Activated CD4-positive, alpha-beta T cell treated with anti-CD3 and anti-CD28 coated beads, Interleukin-2, amount 50 U/mL, for 1 hour (primary cell): ENCODE data around the gene ATRNL1.
"Not testable (repeated sequence)": the region's sequence is repeated elsewhere in the genome, so short reads cannot be mapped to it uniquely, and the experiment has no call there.

Experiments
- DNase-seq: peaks from one replicate; pipeline ENCODE4 v3.0.0-alpha.2; 2020

The ATRNL1 gene

DNA sequence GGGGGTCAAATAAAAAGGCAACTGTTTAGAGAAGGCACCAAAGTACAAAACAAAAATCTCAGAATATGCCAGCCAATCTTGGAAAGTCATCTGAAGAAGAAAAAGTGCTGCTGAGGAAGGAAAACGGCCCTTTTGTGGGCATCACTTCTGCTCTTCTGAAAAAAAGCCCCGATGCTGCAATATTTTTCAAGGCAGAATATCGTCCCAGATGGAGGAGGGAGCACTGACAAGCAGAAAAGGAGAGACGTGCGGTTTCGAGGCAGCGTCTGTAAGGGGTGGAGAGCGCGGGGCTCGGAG is 959 bp upstream of the ATRNL1 start:
- no peak for DNase-seq

DNA sequence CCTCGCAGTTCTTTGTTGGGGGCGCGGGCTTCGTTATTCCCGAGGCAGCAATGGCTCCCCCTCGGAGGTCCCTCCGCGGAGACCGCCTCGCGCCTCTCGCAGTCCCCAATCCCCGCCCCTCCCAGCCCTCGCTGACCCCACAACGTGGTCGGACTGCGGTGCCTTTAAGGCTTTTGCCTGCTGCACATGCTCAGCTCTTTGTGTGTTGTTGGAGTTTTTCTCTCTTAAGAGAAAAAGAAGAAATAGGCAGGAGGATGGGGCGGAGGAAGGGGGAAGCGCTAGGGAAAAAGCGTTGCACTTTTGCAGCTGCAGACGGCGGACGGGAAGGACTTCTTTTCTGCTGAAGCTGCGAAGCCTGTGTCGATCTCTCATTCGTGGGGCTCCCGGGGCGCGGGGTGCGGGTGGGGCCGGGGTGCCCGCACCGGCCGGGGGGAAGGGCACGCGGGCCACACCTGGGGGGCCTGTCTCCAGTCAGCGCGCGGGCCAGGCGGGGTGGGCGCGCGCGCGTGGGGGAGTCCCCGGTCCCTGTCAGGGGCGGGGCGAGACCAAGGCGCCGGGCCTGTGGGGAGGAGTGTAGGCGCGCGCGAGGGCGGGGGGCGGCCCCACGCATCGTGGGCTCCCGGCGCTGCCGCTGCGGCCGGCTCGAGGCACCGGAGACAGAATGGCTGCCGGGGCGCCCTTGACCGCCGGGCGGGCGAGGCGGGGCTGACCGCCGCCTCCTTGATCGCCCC is 445 bp upstream of the ATRNL1 start:
- DNase-seq: peak; percentile 5

DNA sequence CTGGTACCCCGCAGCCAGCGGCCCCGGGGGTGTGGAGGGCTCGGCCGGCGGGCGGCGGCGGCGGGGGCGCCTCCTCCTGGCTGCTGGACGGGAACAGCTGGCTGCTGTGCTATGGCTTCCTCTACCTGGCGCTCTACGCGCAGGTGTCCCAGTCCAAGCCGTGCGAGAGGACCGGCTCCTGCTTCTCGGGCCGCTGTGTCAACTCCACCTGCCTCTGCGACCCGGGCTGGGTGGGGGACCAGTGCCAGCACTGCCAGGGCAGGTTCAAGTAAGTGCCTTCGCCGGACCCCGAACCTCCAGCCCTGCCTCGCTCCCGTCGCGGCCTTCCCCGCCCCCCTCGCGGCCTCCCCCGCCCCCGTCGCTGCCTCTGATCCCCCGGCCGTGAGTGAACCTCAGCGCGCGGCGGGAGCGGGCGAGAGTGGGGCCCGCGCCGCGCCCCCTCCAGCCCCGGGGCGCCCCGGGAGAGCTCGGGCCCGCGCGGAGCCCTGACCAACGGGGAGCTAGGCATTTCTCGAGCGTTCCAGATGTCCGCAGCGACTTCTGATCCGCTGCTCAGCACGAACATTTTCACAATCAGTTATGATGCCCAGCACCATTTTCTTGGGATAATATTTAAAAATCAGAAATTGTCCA is 727 bp downstream of the ATRNL1 start:
- peak; percentile 0 for DNase-seq

DNA sequence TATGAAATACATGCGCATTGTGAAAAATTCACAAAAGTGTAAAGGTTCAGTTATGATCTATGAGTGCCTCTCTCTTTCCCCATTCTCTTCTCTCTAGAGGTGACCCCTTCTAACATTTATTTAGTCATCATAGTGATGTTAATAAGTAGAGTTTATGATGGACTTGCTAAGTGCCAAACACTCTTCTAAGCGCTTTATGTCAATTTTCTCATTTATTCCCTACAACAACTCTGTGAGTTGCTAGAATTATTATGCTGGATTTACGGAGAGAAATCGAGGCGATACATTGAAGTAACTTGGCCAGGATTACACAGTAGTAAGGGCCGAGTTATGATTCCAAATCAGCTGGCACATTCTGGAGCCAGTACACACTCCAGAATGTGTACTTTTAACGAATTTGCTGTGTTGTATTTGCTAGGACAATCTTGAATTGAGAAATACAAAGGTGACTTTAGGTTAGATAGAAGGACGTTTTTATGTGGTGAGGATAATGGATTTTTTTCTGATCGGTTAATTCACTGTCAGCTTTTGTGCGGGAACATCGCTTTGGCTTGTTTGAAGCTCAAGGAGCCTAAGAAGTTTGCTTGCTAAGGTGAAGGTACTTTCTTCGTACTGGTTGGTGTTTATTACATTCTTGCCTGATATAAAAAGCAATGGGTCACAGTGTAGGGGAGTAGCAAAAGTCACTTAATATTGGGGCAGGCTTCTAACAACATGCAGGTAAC is 1.4 kb downstream of the ATRNL1 start:
- no peak for DNase-seq

DNA sequence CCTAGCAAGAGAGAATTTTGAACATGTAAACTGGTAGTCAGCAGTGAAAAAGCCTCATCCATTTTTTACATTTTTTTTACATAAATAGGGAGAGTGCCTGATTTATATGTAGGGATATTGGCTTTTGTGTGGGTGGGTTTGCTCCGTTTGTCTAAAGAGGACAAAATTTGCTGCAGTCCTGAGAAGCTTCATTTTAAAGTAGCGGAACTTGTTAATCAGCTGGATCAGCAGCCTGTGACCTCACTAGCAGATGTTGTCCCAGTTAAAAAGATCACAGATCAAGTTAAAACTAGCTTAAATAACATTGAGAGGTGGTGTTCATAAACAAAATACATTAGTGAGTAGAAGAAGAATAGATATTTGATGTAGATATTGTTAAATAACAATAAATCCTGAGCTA is 2.6 kb downstream of the ATRNL1 start:
- no peak for DNase-seq

DNA sequence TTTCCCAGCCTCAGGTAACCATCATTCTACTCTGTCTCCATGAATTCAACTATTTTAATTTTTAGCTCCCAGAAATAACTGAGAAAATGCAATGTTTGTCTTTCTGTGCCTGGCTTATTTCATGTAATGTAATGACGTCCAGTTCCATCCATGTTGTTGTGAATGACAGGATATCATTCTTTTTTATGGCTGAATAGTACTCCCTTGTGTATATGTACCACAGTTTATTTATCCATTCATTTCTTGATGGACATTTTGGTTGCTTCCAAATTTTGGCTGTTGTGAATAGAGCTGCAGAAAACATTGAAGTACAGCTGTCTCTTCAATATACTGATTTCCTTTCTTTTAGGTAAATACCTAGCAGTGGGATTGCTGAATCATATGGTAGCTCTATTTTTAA is 10.5 kb downstream of the ATRNL1 start:
- no peak for DNase-seq

DNA sequence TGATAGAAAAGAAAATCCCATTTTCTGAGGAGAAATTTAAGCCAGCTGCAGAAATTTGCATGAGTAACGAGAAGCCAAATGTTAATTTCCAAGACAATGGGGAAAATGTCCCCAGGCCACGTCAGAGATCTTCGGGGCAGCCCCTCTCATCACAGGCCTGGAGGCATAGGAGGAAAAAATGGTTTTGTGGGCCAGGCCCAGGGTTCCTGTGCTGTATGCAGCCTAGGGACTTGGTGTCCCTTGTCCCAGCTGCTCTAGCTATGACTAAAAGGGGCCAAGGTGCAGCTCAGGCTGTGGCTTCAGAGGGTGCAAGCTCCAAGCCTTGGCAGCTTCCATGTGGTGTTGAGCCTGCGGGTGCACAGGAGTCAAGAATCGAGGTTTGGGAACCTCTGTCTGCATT is 12.2 kb downstream of the ATRNL1 start:
- not testable (repeated sequence) for DNase-seq

DNA sequence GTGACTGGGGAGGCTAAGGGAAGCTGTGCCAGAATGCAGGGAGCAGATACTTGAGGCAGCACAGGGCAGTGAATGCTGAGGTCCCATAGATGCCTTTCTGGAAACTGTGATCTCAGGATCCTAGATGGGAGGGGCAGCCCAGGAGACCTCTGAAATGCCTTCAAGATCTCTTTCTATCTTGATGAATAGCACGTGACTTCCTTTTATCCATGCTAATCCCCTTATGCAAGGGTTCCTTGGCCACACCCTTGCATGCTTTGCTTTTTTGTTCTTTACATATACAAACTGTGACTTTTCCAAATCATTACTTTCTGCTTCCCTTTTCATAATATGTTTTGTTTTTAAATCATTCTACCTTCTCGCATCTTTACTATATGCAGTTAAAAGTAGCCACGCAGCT is 14.7 kb downstream of the ATRNL1 start:
- DNase-seq: no peak

DNA sequence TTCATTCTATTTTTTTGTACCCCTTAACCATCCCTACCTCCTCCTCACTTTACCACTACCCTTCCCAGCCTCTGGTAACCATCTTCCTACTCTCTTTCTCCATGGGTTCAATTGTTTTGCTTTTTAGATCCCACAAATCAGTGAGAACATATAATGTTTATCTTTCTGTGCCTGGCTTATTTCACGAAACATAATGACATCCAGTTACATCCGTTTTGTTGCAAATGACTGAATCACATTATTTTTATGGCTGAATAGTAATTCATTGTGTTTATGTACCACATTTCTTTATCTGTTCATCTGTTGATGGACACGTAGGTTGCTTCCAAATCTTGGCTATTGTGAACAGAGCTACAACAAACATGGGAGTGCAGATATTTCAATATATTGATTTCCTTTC is 24.1 kb downstream of the ATRNL1 start:
- DNase-seq: no peak

DNA sequence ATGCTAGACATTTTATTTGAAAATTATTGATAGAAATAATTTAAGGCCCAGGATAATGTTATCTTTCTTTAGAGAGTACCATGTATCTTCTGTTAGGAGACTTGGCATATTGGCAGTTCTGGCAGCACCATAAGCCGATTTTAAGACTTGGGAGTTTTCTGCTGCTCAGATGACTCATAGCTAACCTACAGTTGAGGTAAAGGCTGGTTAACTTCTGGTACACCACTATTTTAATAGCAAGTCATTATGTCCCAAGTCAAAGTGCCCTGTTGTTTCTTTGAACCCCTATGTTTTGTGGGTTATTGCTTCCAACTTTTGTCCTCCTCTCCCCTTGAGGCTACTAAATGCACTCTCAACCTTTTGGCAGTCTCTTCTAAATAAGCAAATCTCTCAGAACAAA is 25.2 kb downstream of the ATRNL1 start:
- no peak for DNase-seq

DNA sequence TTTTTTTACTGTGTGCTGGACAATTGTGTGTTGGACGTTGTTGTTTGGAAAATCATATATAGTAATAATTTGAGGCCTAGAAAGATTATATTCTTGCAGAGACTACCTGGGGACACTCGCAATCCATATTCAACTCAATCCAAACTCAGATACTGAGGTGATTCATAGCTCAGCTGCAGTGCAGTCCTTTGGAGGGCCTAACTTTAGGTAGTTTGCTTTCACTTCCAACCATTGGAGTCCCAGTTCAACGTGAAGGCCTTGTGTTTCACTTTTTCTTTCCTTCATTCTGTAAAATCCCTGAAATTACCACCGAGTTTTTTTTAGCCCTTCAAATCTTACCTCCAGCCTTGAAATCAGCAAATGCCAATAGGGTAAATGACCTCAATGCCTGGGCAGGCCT is 32.3 kb downstream of the ATRNL1 start:
- no peak for DNase-seq

DNA sequence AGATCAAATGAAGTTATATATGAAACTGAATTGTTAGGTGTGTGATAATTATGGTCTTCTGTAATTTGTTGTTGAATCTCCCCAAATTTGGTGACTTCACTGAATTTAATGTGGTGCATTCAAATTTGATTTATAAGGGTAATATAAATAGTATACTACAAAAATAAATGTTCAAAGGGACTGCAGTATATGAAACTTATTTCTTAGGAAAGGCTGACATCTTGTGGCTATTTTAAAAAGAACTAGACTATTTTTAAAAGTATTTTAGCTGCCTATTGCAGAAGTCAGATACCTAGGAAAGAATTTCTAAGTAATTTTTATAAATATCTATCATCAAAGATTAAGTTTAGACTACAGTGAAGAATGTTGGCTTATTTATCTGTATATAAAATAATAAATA is 36.6 kb downstream of the ATRNL1 start:
- no peak for DNase-seq

DNA sequence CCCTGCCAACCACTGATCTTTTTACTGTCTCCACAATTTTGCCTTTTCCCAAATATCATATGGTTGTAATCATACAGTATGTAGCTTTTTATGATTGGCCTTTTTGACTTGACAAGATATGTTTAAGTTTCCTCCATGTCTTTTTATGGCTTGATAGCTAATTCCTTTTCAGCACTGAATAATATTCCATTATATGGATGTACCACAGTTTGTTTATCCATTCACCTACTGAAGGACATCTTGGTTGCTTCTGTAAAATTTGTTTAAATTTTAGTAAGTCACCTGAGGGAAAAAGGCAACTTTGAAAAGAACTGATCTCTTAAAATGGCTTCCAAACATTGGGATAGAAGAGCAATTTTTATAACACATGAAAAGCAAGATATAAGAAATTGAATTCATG is 43.5 kb downstream of the ATRNL1 start:
- no peak for DNase-seq

DNA sequence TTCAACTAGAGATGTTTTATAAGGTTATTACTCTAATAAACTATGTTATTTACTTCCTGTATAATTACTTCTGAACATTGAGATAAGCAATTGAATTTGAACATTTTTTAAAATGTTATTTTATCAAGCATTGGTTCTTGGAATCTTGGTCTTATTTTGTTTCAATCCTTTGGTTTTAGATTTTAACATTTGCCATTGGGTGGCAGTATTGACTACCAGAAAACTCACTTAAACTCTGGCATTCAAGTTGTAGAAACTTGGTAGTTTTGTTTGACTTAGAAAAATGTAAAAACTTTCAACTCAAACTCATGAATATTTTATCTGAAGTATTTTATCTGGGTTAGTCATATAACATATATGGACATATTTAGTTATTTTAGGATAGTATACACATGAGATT is 48.1 kb downstream of the ATRNL1 start:
- no peak for DNase-seq

DNA sequence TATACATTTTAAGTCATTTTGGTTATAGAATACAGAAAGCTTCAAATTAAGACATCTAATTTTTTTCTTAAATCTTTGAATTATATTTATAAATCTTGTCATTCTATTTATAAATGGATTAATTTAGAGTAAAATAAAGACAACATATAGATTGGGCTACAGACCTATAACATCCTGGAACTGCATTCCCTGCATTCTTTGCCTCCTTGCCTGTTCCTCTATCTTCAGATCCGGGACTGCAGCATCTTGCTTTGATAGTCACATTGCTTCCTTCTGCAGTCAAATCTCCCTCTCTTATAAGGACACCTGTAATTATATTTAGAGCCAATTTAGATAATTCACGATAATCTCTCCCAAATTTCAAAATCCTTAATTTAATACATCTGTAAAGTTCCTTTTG is 64.2 kb downstream of the ATRNL1 start:
- no peak for DNase-seq

DNA sequence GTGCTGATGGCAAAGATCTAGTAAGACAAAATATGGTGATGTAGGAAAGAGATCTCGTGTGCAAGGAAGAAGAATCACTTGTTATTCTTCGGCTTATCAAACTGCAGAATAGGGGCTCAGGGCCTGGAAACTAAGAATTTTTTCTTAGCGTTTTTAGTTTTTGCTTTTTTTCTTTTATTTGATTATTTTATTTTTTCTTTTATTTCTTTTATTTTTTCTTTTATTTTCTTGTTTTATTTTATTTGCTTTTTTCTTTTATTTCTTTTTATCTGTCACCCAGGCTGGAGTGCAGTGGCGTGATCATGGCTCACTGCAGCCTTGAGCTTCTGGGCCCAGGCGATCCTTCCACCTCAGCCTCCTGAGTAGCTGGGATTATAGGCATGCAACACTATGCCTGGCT is 70.0 kb downstream of the ATRNL1 start:
- DNase-seq: no peak

DNA sequence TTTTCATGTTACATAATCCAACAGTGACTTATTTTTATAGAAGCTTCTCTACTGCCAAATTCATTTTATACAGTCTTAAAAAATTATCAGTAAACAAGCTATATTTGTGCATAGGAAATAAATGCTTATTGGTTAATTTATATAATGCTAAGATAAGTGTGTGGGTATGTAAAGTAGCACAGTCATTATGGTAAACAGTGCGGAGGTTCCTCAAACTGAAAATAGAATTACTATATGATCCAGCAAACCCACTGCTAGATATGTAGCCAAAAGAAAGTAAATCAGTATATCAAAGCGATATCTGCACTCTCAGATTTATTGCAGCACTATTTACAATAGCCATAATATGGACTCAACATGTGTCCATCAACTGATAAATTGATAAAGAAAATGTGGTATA is 71.1 kb downstream of the ATRNL1 start:
- DNase-seq: no peak

DNA sequence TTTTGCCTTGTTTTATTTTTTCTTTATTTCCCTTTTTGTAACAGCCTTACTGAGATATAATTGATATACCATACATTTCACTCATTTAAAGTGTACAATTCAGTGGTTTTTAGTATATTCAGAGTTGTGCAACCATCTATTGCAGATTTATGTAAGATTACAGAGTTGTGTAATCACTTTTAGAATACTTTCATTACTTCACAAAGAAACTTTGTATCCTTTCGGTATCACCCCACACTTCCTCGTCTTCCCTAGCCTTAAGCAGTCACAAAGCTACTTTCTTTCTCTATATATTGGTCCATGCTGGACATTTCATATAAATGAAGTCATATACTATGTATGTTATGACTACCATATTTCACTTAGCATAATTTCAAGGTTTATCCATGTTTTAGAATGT is 74.6 kb downstream of the ATRNL1 start:
- DNase-seq: no peak

DNA sequence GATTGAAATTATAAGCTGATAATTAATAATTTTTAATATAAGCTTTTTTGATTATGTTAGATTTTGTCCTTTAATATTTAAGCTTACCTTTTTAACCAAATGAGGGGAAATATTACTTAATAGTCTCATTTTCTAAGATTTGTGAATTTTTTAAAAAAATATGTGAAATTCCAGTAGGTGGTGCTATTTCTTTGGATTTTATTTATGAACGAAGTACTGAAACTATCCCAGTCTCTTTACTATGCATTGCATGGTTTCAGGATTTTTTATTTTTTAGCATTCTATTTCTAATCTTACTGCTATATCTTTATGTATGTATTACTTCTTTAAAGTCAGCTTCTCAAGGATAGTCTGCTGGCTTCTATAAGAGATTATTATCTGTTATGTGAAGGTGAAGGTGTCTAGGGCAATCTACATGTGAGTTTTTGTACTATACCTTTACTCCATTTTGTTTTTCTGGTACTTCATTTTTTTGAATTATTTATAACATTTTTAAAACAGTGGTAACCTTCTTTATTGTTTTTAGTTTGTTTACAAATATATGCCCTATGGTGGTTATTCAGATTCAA is 78.3 kb downstream of the ATRNL1 start:
- DNase-seq: no peak

DNA sequence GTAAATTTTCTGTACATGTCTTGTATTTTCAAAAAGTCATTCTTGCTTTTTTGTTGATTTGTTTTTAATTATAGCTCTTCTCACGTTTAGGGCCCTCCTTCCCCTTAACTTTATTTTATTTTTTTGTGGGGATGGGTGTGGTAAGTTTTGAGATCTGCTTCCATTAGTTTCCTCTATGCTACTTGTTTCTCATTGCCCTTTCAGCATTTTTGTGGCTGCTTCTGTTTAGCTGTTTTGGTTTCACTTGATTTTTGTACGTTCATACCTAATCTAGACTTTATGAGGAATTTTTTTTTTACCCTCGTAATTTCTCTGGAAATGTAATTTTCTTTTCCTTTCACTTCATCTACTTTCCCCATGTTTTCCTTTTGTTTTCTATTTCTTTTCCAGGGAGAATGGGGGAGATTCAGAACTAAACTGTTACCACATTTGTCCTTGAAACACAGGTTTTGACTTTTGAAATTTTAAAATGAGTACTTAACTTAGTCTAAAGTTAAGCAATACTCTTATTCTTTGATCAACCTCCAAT is 80.8 kb downstream of the ATRNL1 start:
- no peak for DNase-seq

DNA sequence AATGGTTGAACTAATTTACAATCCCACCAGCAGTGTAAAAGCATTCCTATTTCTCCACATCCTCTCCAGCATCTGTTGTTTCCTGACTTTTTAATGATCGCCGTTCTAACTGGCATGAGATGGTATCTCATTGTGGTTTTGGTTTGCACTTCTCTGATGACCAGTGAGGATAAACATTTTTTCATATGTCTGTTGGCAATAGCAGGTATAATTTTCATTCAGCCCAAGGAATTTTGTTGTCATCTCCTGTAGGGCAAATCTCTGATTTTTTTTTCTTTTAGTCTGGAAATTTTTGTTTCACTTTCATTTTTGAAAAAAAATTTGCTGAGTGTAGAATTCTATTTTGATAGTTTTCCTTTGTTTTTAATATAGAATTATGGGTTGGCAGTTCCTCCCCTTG is 114.1 kb downstream of the ATRNL1 start:
- DNase-seq: not testable (repeated sequence)

DNA sequence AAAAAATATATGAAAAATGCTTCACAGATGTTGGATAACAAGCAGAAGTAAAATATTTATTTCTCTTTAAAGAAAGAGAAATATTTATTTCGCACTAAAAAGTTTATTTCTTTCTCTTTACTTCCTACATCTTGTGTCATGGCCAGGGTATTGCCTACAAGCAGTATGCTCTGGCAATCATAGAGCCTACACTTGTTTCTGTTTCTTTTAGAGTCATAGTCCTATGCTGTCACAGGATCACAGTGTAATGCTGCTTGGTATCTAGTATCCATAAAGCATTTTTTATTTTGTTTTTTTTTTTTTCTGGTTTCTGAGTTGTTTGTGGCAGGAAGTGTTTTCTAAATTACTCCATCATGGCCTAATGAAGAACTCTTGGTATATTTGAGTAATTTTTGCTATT is 116.0 kb downstream of the ATRNL1 start:
- DNase-seq: no peak

DNA sequence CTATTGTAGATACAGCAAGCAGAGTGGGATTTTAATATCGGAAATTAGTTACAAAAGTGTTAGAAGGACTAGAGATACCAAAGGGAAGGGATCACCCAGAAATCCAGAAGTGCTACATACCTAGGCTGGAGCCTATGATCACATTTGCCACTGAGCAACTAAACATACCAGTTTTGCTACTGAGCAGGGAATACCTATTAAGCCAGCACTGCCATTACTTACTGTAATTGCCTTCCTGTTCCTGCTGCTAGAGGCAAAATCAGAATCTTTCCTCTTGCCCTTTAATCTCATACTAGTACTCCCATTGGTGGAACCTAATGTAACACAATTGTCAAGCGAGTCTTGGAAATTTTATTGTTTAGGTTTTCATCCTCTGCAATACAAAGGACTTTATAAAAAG is 121.7 kb downstream of the ATRNL1 start:
- no peak for DNase-seq

DNA sequence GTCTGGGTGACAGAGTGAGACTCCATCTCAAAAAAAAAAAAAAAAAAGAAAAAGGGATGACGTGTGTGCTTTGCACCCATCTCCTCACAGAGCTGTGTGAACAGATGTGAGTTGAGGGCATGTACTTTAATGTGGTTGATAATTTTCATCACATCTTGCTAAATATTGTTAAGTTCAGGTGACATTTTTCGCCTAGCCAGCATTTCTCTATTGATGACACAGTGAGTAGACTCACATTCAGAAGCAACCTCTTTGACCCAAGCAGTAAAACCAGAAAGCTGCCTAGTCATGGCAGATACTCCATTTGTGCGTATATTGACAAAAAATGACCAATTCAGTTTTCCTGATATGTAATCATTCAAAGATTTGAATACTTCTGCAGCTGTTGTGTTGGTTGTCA is 126.0 kb downstream of the ATRNL1 start:
- DNase-seq: no peak
